CD4-positive, CD25-positive, alpha-beta regulatory T cell (primary cell): ENCODE data around the gene ORMDL1. TPM values are rescaled to one million over a fixed set of nuclear protein-coding genes. Genes with fewer than 3 reads are reported as not detected.

ENCODE experiments used
- ATAC-seq, 2 donors: fragments of 150-1000 bp; cut with Tn5 transposase; one replicate each; pipeline ENCODE4 v1.10.0; 2021; ENCODE audit warnings: low read depth in 2 of 2, moderate number of reproducible peaks in 2 of 2, moderate library complexity in 1 of 2
- DNase-seq, 3 donors: peaks; one replicate each; pipeline versions ENCODE4 v3.0.0 to v3.0.0-alpha.2; 2012 to 2022; ENCODE audit warnings: mixed read lengths in 1 of 3
- H3K27ac ChIP-seq: one replicate; pipeline ENCODE4 v1.7.0; 2013; ENCODE audit warnings: mild to moderate bottlenecking, low read length; ENCODE audit not compliant: insufficient read depth, poor library complexity, severe bottlenecking
- H3K27me3 ChIP-seq: one replicate; pipeline ENCODE4 v1.7.0; 2013; ENCODE audit warnings: low read length; ENCODE audit not compliant: control insufficient read depth, insufficient read depth
- H3K36me3 ChIP-seq: one replicate; pipeline ENCODE4 v1.7.0; 2013; ENCODE audit warnings: mild to moderate bottlenecking, low read length, moderate library complexity; ENCODE audit not compliant: control insufficient read depth, insufficient read depth
- H3K4me1 ChIP-seq: 2 replicates; pipeline ENCODE4 v1.7.0; 2013; ENCODE audit warnings: mild to moderate bottlenecking, low read length; ENCODE audit not compliant: insufficient read depth, control insufficient read depth, poor library complexity, severe bottlenecking
- H3K4me3 ChIP-seq: one replicate; pipeline ENCODE4 v1.7.0; 2013; ENCODE audit warnings: low read depth, mild to moderate bottlenecking, low read length, moderate library complexity
- H3K9me3 ChIP-seq, 2 experiments: 1 replicate in 1 of 2; 2 replicates in 1 of 2; pipeline ENCODE4 v1.7.0; 2013; ENCODE audit warnings: low read length in 2 of 2, mild to moderate bottlenecking in 1 of 2, moderate library complexity in 1 of 2; ENCODE audit not compliant: control insufficient read depth in 2 of 2
- H3K27ac Mint-ChIP-seq, 3 donors: one replicate each; pipeline ENCODE4 v1.8.0; 2020 to 2022; ENCODE audit warnings: mild to moderate bottlenecking in 3 of 3, mixed read lengths in 3 of 3, moderate library complexity in 2 of 3
- H3K27me3 Mint-ChIP-seq: one replicate; pipeline ENCODE4 v1.8.0; 2022; ENCODE audit warnings: mild to moderate bottlenecking, mixed read lengths
- H3K36me3 Mint-ChIP-seq: one replicate; pipeline ENCODE4 v1.8.0; 2020; ENCODE audit warnings: mixed read lengths
- H3K4me1 Mint-ChIP-seq, 4 donors: one replicate each; pipeline ENCODE4 v1.8.0; 2020 to 2022; ENCODE audit warnings: mixed read lengths in 4 of 4, mild to moderate bottlenecking in 1 of 4
- H3K4me3 Mint-ChIP-seq, 4 donors: one replicate each; pipeline ENCODE4 v1.8.0; 2020 to 2022; ENCODE audit warnings: mild to moderate bottlenecking in 4 of 4, mixed read lengths in 4 of 4, moderate library complexity in 3 of 4
- H3K9me3 Mint-ChIP-seq, 7 donors: one replicate each; pipeline ENCODE4 v1.8.0; 2020 to 2022; ENCODE audit warnings: mixed read lengths in 7 of 7, mild to moderate bottlenecking in 3 of 7, moderate library complexity in 2 of 7
- polyA plus RNA-seq, 4 donors: library from polyadenylated mRNA; unstranded; fragments of 300-500 nt; fragmentation: Illumina TruSeq; gene quantifications; one replicate each; pipeline ENCODE4 v1.2.3, GENCODE V29; 2021
- total RNA-seq: library from RNA; stranded (reverse); gene quantifications from one replicate; pipeline ENCODE4 v1.2.3, GENCODE V29; 2022

Gene ORMDL1
- total RNA-seq (141 TPM), polyA plus RNA-seq (10 to 100 TPM; 81.4 to 97.2 (median 87.5) TPM)

- Histone ChIP-seq H3K27ac (peak within 1 kb of the TSS; percentile 95), H3K4me1 (peaks cover 38% of the 10 kb centered on the region), H3K27me3 (no peaks in the 10 kb centered on the region), H3K36me3 (peaks cover 18% of the 10 kb centered on the region), H3K9me3 (no peaks in the 10 kb centered on the region), H3K4me3 (peak within 1 kb of the TSS; percentile 92)
- peak within 1 kb of the TSS; percentile 94 to 95 (median 94) for H3K27ac Mint-ChIP-seq
- H3K9me3 Mint-ChIP-seq = no peaks in the 10 kb centered on the region
- H3K27me3 Mint-ChIP-seq = no peaks in the 10 kb centered on the region
- H3K4me1 Mint-ChIP-seq = peaks cover 39 to 63% (median 50%) of the 10 kb centered on the region in 4 donors
- peaks cover 30% of the 10 kb centered on the region for H3K36me3 Mint-ChIP-seq
- peak; percentile 93 to 94 for ATAC-seq
- H3K4me3 Mint-ChIP-seq = peak within 1 kb of the TSS; percentile 96 to 98 (median 97)
- peak; percentile 90 to 98 (median 95) for DNase-seq
These were observed at the start of gene ORMDL1, which contains the start of gene PMS1 for GRCh38 chr2:189783927-189784867. Gene ORMDL1, minus strand, starts transcription at chr2:189784339. Its CDS starts 1,744 bp downstream, at chr2:189782595. Gene PMS1, plus strand, starts transcription at chr2:189784450. Its CDS starts 7,360 bp downstream, at chr2:189791810.

DNA sequence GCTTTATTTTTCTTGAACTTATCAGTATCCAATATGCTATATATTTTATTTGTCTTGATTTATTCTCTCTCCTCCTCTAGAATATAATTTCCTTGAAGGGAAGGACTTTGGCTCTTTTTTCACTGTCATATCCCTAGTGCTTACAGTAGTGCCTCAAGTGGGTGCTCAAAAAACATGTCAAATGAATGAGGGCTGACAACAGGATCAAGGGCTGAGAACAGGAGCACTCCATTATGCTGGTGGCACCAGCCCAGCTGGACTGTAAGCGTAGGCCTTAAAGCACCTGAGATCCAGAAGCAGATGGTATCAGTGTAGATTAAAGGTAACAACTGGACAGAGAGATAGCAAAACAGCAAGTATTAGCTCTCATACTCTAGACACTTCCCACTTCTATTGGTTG, 46.4 kb upstream of the ORMDL1 start:
- Mint-ChIP-seq H3K9me3 (no peaks in the 10 kb centered on the region), H3K27me3 (no peaks in the 10 kb centered on the region), H3K36me3 (peaks cover 29% of the 10 kb centered on the region), H3K4me3 (no peak overlapping the region), H3K27ac (no peak overlapping the region), H3K4me1 (peaks cover 0 to 5% (median 3%) of the 10 kb centered on the region in 4 donors)
- H3K27ac ChIP-seq = no peak overlapping the region
- no peak for ATAC-seq
- DNase-seq = no peak
- no peaks in the 10 kb centered on the region for H3K9me3 ChIP-seq
- no peak overlapping the region for H3K4me3 ChIP-seq
- H3K27me3 ChIP-seq = no peaks in the 10 kb centered on the region
- H3K36me3 ChIP-seq = peaks cover 7% of the 10 kb centered on the region
- H3K4me1 ChIP-seq = no peaks in the 10 kb centered on the region

DNA sequence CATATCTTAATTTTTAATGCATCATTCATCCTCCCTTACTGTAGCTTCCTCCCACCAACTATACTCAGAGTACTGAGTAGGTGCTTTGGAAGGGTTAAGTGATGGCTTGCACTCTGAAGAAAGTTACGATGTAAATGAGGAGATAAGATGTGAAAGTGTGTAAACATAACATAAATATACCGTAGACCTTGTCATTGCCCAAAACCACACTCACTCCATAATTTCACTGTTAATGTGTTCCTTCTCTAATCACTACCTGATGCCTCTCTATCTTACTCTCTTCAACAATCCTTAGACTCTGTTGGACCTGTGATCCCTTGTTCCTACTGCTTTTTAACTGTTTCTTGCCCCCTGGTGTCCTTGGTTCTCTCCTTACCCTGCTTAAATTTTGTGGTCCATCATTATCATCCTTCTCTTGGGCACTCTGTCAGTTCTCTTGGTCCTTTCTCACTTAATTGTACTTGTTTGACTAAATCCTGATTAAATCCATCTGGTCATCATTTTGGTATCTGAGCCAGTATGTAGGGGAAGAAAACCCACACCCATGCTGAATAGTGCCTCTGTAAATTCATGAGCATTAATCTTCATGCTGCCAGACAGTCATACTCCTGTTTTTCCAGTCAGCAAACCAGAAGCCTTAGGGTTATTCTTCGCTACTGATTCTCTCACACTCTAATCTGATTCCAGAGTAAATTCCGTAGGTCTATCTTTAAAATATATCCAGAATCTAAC, 45.1 kb upstream of the ORMDL1 start:
- Mint-ChIP-seq H3K4me1 (peaks cover 0 to 5% (median 3%) of the 10 kb centered on the region in 4 donors), H3K36me3 (peaks cover 29% of the 10 kb centered on the region), H3K27me3 (no peaks in the 10 kb centered on the region), H3K9me3 (no peaks in the 10 kb centered on the region), H3K4me3 (no peak overlapping the region), H3K27ac (peak overlapping the region in 1 of 3 donors; percentile 12)
- Histone ChIP-seq H3K36me3 (peaks cover 7% of the 10 kb centered on the region), H3K4me1 (no peaks in the 10 kb centered on the region), H3K4me3 (no peak overlapping the region), H3K9me3 (no peaks in the 10 kb centered on the region), H3K27me3 (no peaks in the 10 kb centered on the region), H3K27ac (no peak overlapping the region)
- DNase-seq (no peak), ATAC-seq (no peak)

- Mint-ChIP-seq H3K27me3 (no peaks in the 10 kb centered on the region), H3K36me3 (peaks cover 28% of the 10 kb centered on the region), H3K27ac (no peak overlapping the region), H3K9me3 (no peaks in the 10 kb centered on the region), H3K4me3 (no peak overlapping the region), H3K4me1 (peaks cover 0 to 4% (median 2%) of the 10 kb centered on the region in 4 donors)
- Histone ChIP-seq H3K27me3 (no peaks in the 10 kb centered on the region), H3K4me3 (no peak overlapping the region), H3K27ac (no peak overlapping the region), H3K36me3 (no peaks in the 10 kb centered on the region), H3K9me3 (no peaks in the 10 kb centered on the region), H3K4me1 (no peaks in the 10 kb centered on the region)
- DNase-seq = no peak
- ATAC-seq = no peak
These were observed 41.9 kb upstream of the ORMDL1 start for GRCh38 chr2:189826039-189826438.

DNA sequence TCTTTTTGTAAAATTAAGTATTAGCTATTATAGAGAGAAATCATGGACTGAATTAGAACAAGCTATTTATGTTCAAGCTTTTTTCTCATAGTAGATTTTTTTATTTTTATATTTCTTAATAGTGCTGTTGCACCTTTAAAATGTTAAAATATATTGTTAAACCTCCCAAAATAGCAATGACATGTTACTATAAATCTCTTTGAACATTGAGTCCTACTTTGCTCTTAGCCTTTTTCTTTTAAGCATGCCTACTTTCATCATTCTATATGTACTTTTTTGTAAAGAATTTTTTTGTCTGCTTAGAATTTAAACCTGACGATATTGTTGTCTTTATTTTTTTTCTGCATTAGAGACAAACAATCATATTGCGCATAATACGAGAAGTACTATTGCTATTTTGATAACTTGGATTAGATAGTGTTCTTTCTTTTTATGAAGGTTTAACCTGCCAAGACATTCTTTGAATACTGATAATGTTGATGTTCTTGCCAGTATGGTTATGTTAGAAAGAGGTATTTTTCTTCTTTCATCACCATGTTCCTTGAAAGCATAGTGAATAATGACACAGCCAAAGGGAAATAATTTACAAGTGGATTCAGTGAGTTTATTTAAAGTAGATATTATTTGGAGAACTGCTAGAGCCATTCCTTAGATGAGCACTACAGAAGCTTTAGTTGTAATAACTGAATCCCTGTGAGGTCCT, 40.7 kb upstream of the ORMDL1 start:
- Histone ChIP-seq H3K36me3 (peaks cover 3% of the 10 kb centered on the region), H3K27me3 (no peaks in the 10 kb centered on the region), H3K9me3 (no peaks in the 10 kb centered on the region), H3K27ac (no peak overlapping the region), H3K4me3 (no peak overlapping the region), H3K4me1 (no peaks in the 10 kb centered on the region)
- no peak overlapping the region for H3K27ac Mint-ChIP-seq
- H3K9me3 Mint-ChIP-seq = no peaks in the 10 kb centered on the region
- H3K4me1 Mint-ChIP-seq = peaks cover 0 to 4% (median 3%) of the 10 kb centered on the region in 4 donors
- H3K27me3 Mint-ChIP-seq = no peaks in the 10 kb centered on the region
- DNase-seq (no peak), ATAC-seq (no peak)
- no peak overlapping the region for H3K4me3 Mint-ChIP-seq
- H3K36me3 Mint-ChIP-seq = peaks cover 30% of the 10 kb centered on the region

- Histone ChIP-seq H3K27ac (no peak overlapping the region), H3K36me3 (peaks cover 3% of the 10 kb centered on the region), H3K4me1 (no peaks in the 10 kb centered on the region), H3K4me3 (no peak overlapping the region), H3K9me3 (no peaks in the 10 kb centered on the region), H3K27me3 (no peaks in the 10 kb centered on the region)
- ATAC-seq (no peak), DNase-seq (no peak)
- Mint-ChIP-seq H3K9me3 (peaks cover 0 to 3% (median 0%) of the 10 kb centered on the region in 7 donors), H3K4me1 (peaks cover 4 to 11% (median 6%) of the 10 kb centered on the region in 4 donors), H3K27me3 (no peaks in the 10 kb centered on the region), H3K27ac (peak overlapping the region in 1 of 3 donors; percentile 26), H3K4me3 (no peak overlapping the region), H3K36me3 (peaks cover 31% of the 10 kb centered on the region)
These were observed 38.0 kb upstream of the ORMDL1 start for GRCh38 chr2:189821953-189822748.

DNA sequence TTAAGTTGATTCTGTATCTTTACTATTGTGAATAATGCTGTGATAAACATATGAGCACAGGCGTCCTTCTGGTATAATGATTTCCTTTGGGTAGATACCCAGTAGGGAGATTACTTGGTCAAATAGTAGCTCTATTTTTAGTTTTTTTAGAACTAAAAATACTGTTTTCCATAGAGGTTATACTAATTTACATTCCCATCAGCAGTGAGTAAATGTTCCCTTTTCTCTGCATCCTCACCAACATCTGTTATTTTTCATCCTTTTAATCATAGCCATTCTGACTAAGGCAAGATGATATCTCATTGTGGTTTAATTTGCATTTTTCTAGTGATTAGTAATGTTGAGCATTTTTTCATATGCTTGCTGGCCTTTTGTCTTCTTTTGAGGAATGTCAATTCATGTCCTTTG, 35.2 kb upstream of the ORMDL1 start:
- DNase-seq = no peak
- Histone ChIP-seq H3K27ac (no peak overlapping the region), H3K36me3 (peaks cover 3% of the 10 kb centered on the region), H3K4me1 (no peaks in the 10 kb centered on the region), H3K27me3 (no peaks in the 10 kb centered on the region), H3K4me3 (no peak overlapping the region), H3K9me3 (no peaks in the 10 kb centered on the region)
- H3K4me3 Mint-ChIP-seq = no peak overlapping the region
- no peak for ATAC-seq
- H3K9me3 Mint-ChIP-seq = peaks cover 0 to 3% (median 0%) of the 10 kb centered on the region in 7 donors
- H3K27me3 Mint-ChIP-seq = no peaks in the 10 kb centered on the region
- H3K36me3 Mint-ChIP-seq = peaks cover 44% of the 10 kb centered on the region
- H3K4me1 Mint-ChIP-seq = peaks cover 2 to 11% (median 6%) of the 10 kb centered on the region in 4 donors
- no peak overlapping the region for H3K27ac Mint-ChIP-seq
